DND-41 (cell line): Measurements from ENCODE around the gene ABHD8.

Source experiments
- ATAC-seq: fragments of 200-7000 bp; cut with Tn5 transposase; 3 replicates; pipeline ENCODE4 v1.9.1; 2021; ENCODE audit warnings: low read depth; ENCODE audit not compliant: insufficient read depth
- DNase-seq: peaks from one replicate; pipeline ENCODE4 v3.0.0-alpha.2; 2020
- H2AFZ ChIP-seq: 2 replicates; pipeline ENCODE4 v1.6.0; 2012; ENCODE audit warnings: low read depth, low read length
- H3K27ac ChIP-seq: 2 replicates; pipeline ENCODE4 v1.5.1; 2012; ENCODE audit warnings: low read length, inconsistent platforms
- H3K27me3 ChIP-seq: fragments of 200-600 bp; sonication (generic); 2 replicates; pipeline ENCODE4 v1.6.0; 2012; ENCODE audit warnings: low read length, mild to moderate bottlenecking, inconsistent platforms; ENCODE audit not compliant: insufficient read depth, poor library complexity
- H3K36me3 ChIP-seq: 2 replicates; pipeline ENCODE4 v1.5.1; 2012; ENCODE audit warnings: low read length, inconsistent platforms; ENCODE audit not compliant: insufficient read depth
- H3K4me1 ChIP-seq: 2 replicates; pipeline ENCODE4 v1.5.1; 2012; ENCODE audit warnings: mild to moderate bottlenecking, low read length; ENCODE audit not compliant: insufficient read depth
- H3K4me2 ChIP-seq: 2 replicates; pipeline ENCODE4 v1.6.0; 2012; ENCODE audit warnings: mild to moderate bottlenecking, moderate library complexity, low read length, inconsistent platforms; ENCODE audit not compliant: insufficient read depth
- H3K4me3 ChIP-seq, 2 experiments: fragments of 200-600 bp in 1 of 2; shearing (Covaris generic) in 1 of 2; 2 replicates each; pipeline ENCODE4 v1.5.1; 2012 to 2016; ENCODE audit warnings: inconsistent platforms in 2 of 2, low read length in 2 of 2, mild to moderate bottlenecking in 2 of 2, low read depth in 1 of 2, moderate library complexity in 1 of 2
- H3K79me2 ChIP-seq: 2 replicates; pipeline ENCODE4 v1.6.0; 2012; ENCODE audit warnings: low read length, inconsistent platforms; ENCODE audit not compliant: insufficient read depth
- H3K9ac ChIP-seq: 2 replicates; pipeline ENCODE4 v1.6.0; 2012; ENCODE audit warnings: low read depth, mild to moderate bottlenecking, inconsistent platforms, low read length, moderate library complexity
- H3K9me3 ChIP-seq: 2 replicates; pipeline ENCODE4 v1.5.1; 2012; ENCODE audit warnings: low read length, moderate library complexity, mild to moderate bottlenecking, inconsistent platforms; ENCODE audit not compliant: insufficient read depth, severe bottlenecking
- H4K20me1 ChIP-seq: 2 replicates; pipeline ENCODE4 v1.6.0; 2012; ENCODE audit warnings: low read length; ENCODE audit not compliant: insufficient read depth
- CTCF ChIP-seq: IDR thresholded peaks from 2 replicates; pipeline ENCODE4 v1.5.1; 2012; ENCODE audit warnings: borderline replicate concordance, low read length, moderate library complexity, mild to moderate bottlenecking; ENCODE audit not compliant: poor library complexity, severe bottlenecking; ENCODE audit errors: extremely low read depth
- EZH2 ChIP-seq: IDR thresholded peaks from 3 replicates; pipeline ENCODE4 v1.6.1; 2012; ENCODE audit warnings: borderline replicate concordance, low read depth, mild to moderate bottlenecking, moderate library complexity, low read length, inconsistent platforms; ENCODE audit not compliant: severe bottlenecking

The ABHD8 gene

GRCh38 chr19:17305517-17306284, 2.5 kb upstream of the ABHD8 start, which contains the start of gene MRPL34:
Gene MRPL34, plus strand, starts transcription at chr19:17305872. Its CDS starts 21 bp downstream, at chr19:17305893.
- Histone ChIP-seq H3K79me2 (peaks cover 37% of the 10 kb centered on the region), H3K27ac (peak within 1 kb of the TSS; percentile 87), H3K36me3 (peaks cover 9% of the 10 kb centered on the region), H3K4me2 (peak within 1 kb of the TSS; percentile 78), H3K27me3 (no peaks in the 10 kb centered on the region), H4K20me1 (peaks cover 10% of the 10 kb centered on the region), H3K4me1 (peaks cover 46% of the 10 kb centered on the region), H3K4me3 (peak within 1 kb of the TSS; percentile 60 to 70; a peak in 3 of 4 replicates), H3K9ac (peak within 1 kb of the TSS; percentile 76), H2AFZ (peak within 1 kb of the TSS; percentile 84), H3K9me3 (no peaks in the 10 kb centered on the region)
- TF ChIP-seq CTCF: peak; percentile 79
- no peak for TF ChIP-seq EZH2
- ATAC-seq: peak; percentile 66
- peak; percentile 96 for DNase-seq

GRCh38 chr19:17305216-17305516, 1.9 kb upstream of the ABHD8 start:
- H3K9ac ChIP-seq: peak overlapping the region; percentile 76
- H3K27ac ChIP-seq: peak overlapping the region; percentile 87
- peaks cover 40% of the 10 kb centered on the region for H3K4me1 ChIP-seq
- H3K4me3 ChIP-seq: peak overlapping the region in 1 of 2 experiments; percentile 70; a peak in 2 of 4 replicates
- peaks cover 4% of the 10 kb centered on the region for H3K36me3 ChIP-seq
- peak overlapping the region; percentile 78 for H3K4me2 ChIP-seq
- peaks cover 5% of the 10 kb centered on the region for H4K20me1 ChIP-seq
- ATAC-seq (no peak), DNase-seq (no peak)
- peak overlapping the region; percentile 84 for H2AFZ ChIP-seq
- H3K9me3 ChIP-seq: no peaks in the 10 kb centered on the region
- no peaks in the 10 kb centered on the region for H3K27me3 ChIP-seq
- H3K79me2 ChIP-seq: peaks cover 31% of the 10 kb centered on the region
- TF ChIP-seq CTCF (no peak), EZH2 (no peak)

GRCh38 chr19:17304386-17305215, 1.4 kb upstream of the ABHD8 start:
- no peaks in the 10 kb centered on the region for H3K27me3 ChIP-seq
- H3K9me3 ChIP-seq: no peaks in the 10 kb centered on the region
- H3K79me2 ChIP-seq: peaks cover 26% of the 10 kb centered on the region
- no peak overlapping the region for H2AFZ ChIP-seq
- ATAC-seq: no peak
- H4K20me1 ChIP-seq: peaks cover 1% of the 10 kb centered on the region; the same call in 1 of the 2 replicates
- peaks cover 4% of the 10 kb centered on the region for H3K36me3 ChIP-seq
- H3K4me1 ChIP-seq: peaks cover 38% of the 10 kb centered on the region
- TF ChIP-seq EZH2 (no peak), CTCF (no peak)
- DNase-seq: no peak
- peak overlapping the region; percentile 78 for H3K4me2 ChIP-seq
- H3K9ac ChIP-seq: peak overlapping the region; percentile 76
- peak overlapping the region; percentile 87 for H3K27ac ChIP-seq
- H3K4me3 ChIP-seq: peak overlapping the region in 1 of 2 experiments; percentile 70; a peak in 1 of 4 replicates
